GM23338 (cell line): Measurements from ENCODE around the gene LIMA1. TPM values are rescaled to one million over a fixed set of nuclear protein-coding genes. Genes with fewer than 3 reads are reported as not detected.

Experiments used
- ATAC-seq: fragments of 200-7000 bp; cut with Tn5 transposase; 3 replicates; pipeline ENCODE4 v1.9.1; 2020
- DNase-seq: peaks from one replicate; pipeline ENCODE4 v3.0.0-alpha.2; 2015; ENCODE audit warnings: low spot score
- H2AFZ ChIP-seq: fragments of 200-600 bp; sonication (generic); 2 replicates; pipeline ENCODE4 v1.8.0; 2016; ENCODE audit warnings: antibody characterized with exemption, mild to moderate bottlenecking, moderate library complexity
- H3F3A ChIP-seq: fragments of 200-600 bp; sonication (generic); replicated peaks from 2 replicates; pipeline ENCODE4 v1.8.0; 2017; ENCODE audit warnings: antibody characterized with exemption, mixed run types, low read depth
- H3K27ac ChIP-seq: fragments of 200-600 bp; sonication (generic); 2 replicates; pipeline ENCODE4 v1.6.1; 2016; ENCODE audit warnings: low read depth
- H3K27me3 ChIP-seq: fragments of 200-600 bp; sonication (generic); 2 replicates; pipeline ENCODE4 v1.8.0; 2016; ENCODE audit warnings: mild to moderate bottlenecking, mixed run types, moderate library complexity; ENCODE audit not compliant: insufficient read depth
- H3K36me3 ChIP-seq: fragments of 200-600 bp; sonication (generic); 2 replicates; pipeline ENCODE4 v1.8.0; 2016; ENCODE audit warnings: mild to moderate bottlenecking; ENCODE audit not compliant: insufficient read depth
- H3K4me1 ChIP-seq: fragments of 200-600 bp; sonication (generic); 2 replicates; pipeline ENCODE4 v1.8.0; 2016; ENCODE audit warnings: mild to moderate bottlenecking, moderate library complexity; ENCODE audit not compliant: insufficient read depth
- H3K4me2 ChIP-seq: fragments of 200-600 bp; sonication (generic); 2 replicates; pipeline ENCODE4 v1.7.1; 2017; ENCODE audit warnings: mixed run types
- H3K4me3 ChIP-seq: fragments of 200-600 bp; sonication (generic); 2 replicates; pipeline ENCODE4 v1.6.1; 2016; ENCODE audit warnings: mixed run types
- H3K79me2 ChIP-seq: fragments of 200-600 bp; sonication (generic); replicated peaks from 2 replicates; pipeline ENCODE4 v1.8.0; 2017; ENCODE audit warnings: mild to moderate bottlenecking; ENCODE audit not compliant: insufficient read depth
- H3K9me2 ChIP-seq: fragments of 200-600 bp; sonication (generic); 2 replicates; pipeline ENCODE4 v1.8.0; 2017; ENCODE audit not compliant: insufficient read depth
- H4K20me1 ChIP-seq: fragments of 200-600 bp; sonication (generic); replicated peaks from 2 replicates; pipeline ENCODE4 v1.8.0; 2017; ENCODE audit warnings: mild to moderate bottlenecking; ENCODE audit not compliant: insufficient read depth
- H3K27ac Mint-ChIP-seq: 2 replicates; pipeline ENCODE4 v1.8.0; 2020; ENCODE audit warnings: inconsistent platforms, mild to moderate bottlenecking, moderate library complexity, mixed read lengths
- H3K27me3 Mint-ChIP-seq: 3 replicates; pipeline ENCODE4 v1.8.0; 2022; ENCODE audit warnings: low read depth, mild to moderate bottlenecking, moderate library complexity, mixed read lengths, inconsistent platforms; ENCODE audit not compliant: insufficient read depth, poor library complexity
- H3K36me3 Mint-ChIP-seq: 3 replicates; pipeline ENCODE4 v1.8.0; 2021; ENCODE audit warnings: low read depth, mild to moderate bottlenecking, inconsistent platforms, moderate library complexity, mixed read lengths
- H3K4me1 Mint-ChIP-seq: 3 replicates; pipeline ENCODE4 v1.8.0; 2020; ENCODE audit warnings: mild to moderate bottlenecking, inconsistent platforms, mixed read lengths
- H3K4me3 Mint-ChIP-seq: 3 replicates; pipeline ENCODE4 v1.8.0; 2021; ENCODE audit warnings: moderate library complexity, mild to moderate bottlenecking, inconsistent platforms, mixed read lengths
- H3K9me3 Mint-ChIP-seq: 3 replicates; pipeline ENCODE4 v1.8.0; 2020; ENCODE audit warnings: moderate library complexity, mild to moderate bottlenecking, inconsistent platforms, mixed read lengths
- CREB1 ChIP-seq: fragments of 250-450 bp; sonication (Bioruptor Pico); IDR thresholded peaks from 2 replicates; pipeline ENCODE4 v1.5.0; 2020; ENCODE audit warnings: low read depth, mild to moderate bottlenecking, moderate library complexity
- EZH2phosphoT487 ChIP-seq: fragments of 200-600 bp; sonication (generic); IDR thresholded peaks from one replicate; pipeline ENCODE4 v1.8.1; 2018; ENCODE audit warnings: antibody characterized with exemption; ENCODE audit not compliant: unreplicated experiment
- JUNB ChIP-seq: IDR thresholded peaks from one replicate; pipeline ENCODE4 v1.6.1; 2016; ENCODE audit warnings: antibody characterized with exemption; ENCODE audit not compliant: unreplicated experiment
- NANOG ChIP-seq: IDR thresholded peaks from 2 replicates; pipeline ENCODE4 v1.6.1; 2016; ENCODE audit warnings: antibody characterized with exemption, borderline replicate concordance
- POLR2AphosphoS5 ChIP-seq: IDR thresholded peaks from 2 replicates; pipeline ENCODE4 v1.6.1; 2016; ENCODE audit warnings: antibody characterized with exemption, low read depth
- REST ChIP-seq: IDR thresholded peaks from one replicate; pipeline ENCODE4 v1.6.1; 2018; ENCODE audit warnings: antibody characterized with exemption; ENCODE audit not compliant: unreplicated experiment
- STAT1 ChIP-seq: IDR thresholded peaks from one replicate; pipeline ENCODE4 v1.6.1; 2016; ENCODE audit warnings: antibody characterized with exemption; ENCODE audit not compliant: unreplicated experiment
- polyA plus RNA-seq: library from polyadenylated mRNA; unstranded; fragments of >200 nt; fragmentation: Nextera tagmentation; extraction: Ambion mirVana; gene quantifications from 2 replicates; pipeline ENCODE4 v1.2.1, GENCODE V29; 2016
- total RNA-seq: library from RNA; depleted of rRNA; stranded (reverse); fragments of >200 nt; shearing (Covaris generic); gene quantifications from 2 replicates; pipeline ENCODE4 v1.2.3, GENCODE V29; 2014

Gene LIMA1
- total and polyA plus RNA-seq, 2 experiments from 2014 or later, result 27.7 to 29.6 TPM

- Mint-ChIP-seq H3K27ac (no peak overlapping the region; the same call in 1 of the 2 replicates), H3K9me3 (no peaks in the 10 kb centered on the region), H3K36me3 (peaks cover 11% of the 10 kb centered on the region), H3K4me3 (no peak overlapping the region), H3K4me1 (peaks cover 5% of the 10 kb centered on the region), H3K27me3 (no peaks in the 10 kb centered on the region)
- no peak for ATAC-seq
- TF ChIP-seq STAT1, result no peak
- no peak for TF ChIP-seq CREB1 (CRISPR knock-in tag)
- TF ChIP-seq JUNB, result no peak
- no peak for TF ChIP-seq REST
- no peaks in the 10 kb centered on the region for H3K79me2 ChIP-seq
- no peaks in the 10 kb centered on the region for H4K20me1 ChIP-seq
- H3K36me3 ChIP-seq, result peaks cover 9% of the 10 kb centered on the region; the same call in 1 of the 2 replicates
- H3K4me2 ChIP-seq, result no peak overlapping the region
- no peak overlapping the region for H3K4me3 ChIP-seq
- no peaks in the 10 kb centered on the region for H3F3A ChIP-seq
- DNase-seq, result no peak
- no peaks in the 10 kb centered on the region for H3K4me1 ChIP-seq
- no peak overlapping the region for H2AFZ ChIP-seq
- H3K27me3 ChIP-seq, result no peaks in the 10 kb centered on the region
- H3K9me2 ChIP-seq, result no peaks in the 10 kb centered on the region
- 0 out of 2 replicates have a peak overlapping the region, but pooled peaks have one; percentile 33 for H3K27ac ChIP-seq
These were observed 97.9 kb downstream of the LIMA1 start for GRCh38 chr12:50185301-50185895.

- Histone ChIP-seq H3K9me2 (no peaks in the 10 kb centered on the region), H3K36me3 (peaks cover 9% of the 10 kb centered on the region; the same call in 1 of the 2 replicates), H3K79me2 (no peaks in the 10 kb centered on the region), H3K27ac (no peak overlapping the region), H3K4me1 (no peaks in the 10 kb centered on the region), H3K4me2 (no peak overlapping the region), H2AFZ (no peak overlapping the region), H3K27me3 (no peaks in the 10 kb centered on the region), H3F3A (no peaks in the 10 kb centered on the region), H3K4me3 (no peak overlapping the region), H4K20me1 (no peaks in the 10 kb centered on the region)
- no peaks in the 10 kb centered on the region for H3K9me3 Mint-ChIP-seq
- peaks cover 5% of the 10 kb centered on the region for H3K4me1 Mint-ChIP-seq
- DNase-seq, result no peak
- H3K27me3 Mint-ChIP-seq, result no peaks in the 10 kb centered on the region
- H3K36me3 Mint-ChIP-seq, result peaks cover 17% of the 10 kb centered on the region
- ATAC-seq, result no peak
- no peak overlapping the region for H3K4me3 Mint-ChIP-seq
- no peak overlapping the region for H3K27ac Mint-ChIP-seq
- TF ChIP-seq EZH2phosphoT487 (no peak), NANOG (no peak), POLR2AphosphoS5 (no peak), REST (no peak)
These were observed 99.1 kb downstream of the LIMA1 start for GRCh38 chr12:50184261-50184660.
